ENCODE measurements around the gene NF2.

DNA sequence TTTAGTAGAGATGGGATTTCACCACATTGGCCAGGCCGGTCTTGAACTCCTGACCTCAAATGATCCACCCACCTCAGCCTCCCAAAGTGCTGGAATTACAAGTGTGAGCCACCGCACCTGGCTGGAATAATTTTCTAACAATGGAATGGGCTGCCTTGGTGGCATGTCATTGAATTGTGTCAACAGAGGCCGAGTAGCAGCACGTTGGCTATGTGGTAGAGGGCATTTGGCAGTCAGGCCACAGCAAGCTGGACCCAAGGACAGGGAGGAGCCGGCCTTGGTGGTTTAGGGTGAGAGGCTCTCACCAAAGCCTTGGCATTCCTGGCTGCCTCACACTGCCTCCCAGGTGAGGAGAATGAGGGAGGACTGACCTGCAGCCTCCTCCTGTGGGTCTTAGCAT, 18.5 kb upstream of the NF2 start:
- TF ChIP-seq, protein P1, sequence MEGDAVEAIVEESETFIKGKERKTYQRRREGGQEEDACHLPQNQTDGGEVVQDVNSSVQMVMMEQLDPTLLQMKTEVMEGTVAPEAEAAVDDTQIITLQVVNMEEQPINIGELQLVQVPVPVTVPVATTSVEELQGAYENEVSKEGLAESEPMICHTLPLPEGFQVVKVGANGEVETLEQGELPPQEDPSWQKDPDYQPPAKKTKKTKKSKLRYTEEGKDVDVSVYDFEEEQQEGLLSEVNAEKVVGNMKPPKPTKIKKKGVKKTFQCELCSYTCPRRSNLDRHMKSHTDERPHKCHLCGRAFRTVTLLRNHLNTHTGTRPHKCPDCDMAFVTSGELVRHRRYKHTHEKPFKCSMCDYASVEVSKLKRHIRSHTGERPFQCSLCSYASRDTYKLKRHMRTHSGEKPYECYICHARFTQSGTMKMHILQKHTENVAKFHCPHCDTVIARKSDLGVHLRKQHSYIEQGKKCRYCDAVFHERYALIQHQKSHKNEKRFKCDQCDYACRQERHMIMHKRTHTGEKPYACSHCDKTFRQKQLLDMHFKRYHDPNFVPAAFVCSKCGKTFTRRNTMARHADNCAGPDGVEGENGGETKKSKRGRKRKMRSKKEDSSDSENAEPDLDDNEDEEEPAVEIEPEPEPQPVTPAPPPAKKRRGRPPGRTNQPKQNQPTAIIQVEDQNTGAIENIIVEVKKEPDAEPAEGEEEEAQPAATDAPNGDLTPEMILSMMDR (IDR thresholded peaks at IDR 0.05) = no peak
- TF ChIP-seq POLR2A (IDR thresholded peaks at IDR 0.05) (no peak), POLR2AphosphoS5 (IDR thresholded peaks at IDR 0.05) (no peak)

Measured in gastroesophageal sphincter (tissue), 3 donors.